Heart left ventricle (tissue), 16 donors: Measurements from ENCODE around the gene NTN4. TPM values are rescaled to one million over a fixed set of nuclear protein-coding genes. Genes with fewer than 3 reads are reported as not detected.

ENCODE experiments used
- ATAC-seq, 4 donors: fragments of 200-7000 bp; cut with Tn5 transposase; one replicate each; pipeline ENCODE4 v1.9.1; 2020 to 2022; ENCODE audit warnings: moderate library complexity in 4 of 4, mild to moderate bottlenecking in 3 of 4, moderate number of reproducible peaks in 1 of 4
- DNase-seq, 5 donors: peaks; one replicate each; pipeline ENCODE4 v3.0.0-alpha.2; 2020
- H3K27ac ChIP-seq, 12 donors: fragments of 200-600 bp; sonication (generic) in 4 of 12; one replicate each; pipeline versions ENCODE4 v1.5.0 to v1.8.0; 2016 to 2022; ENCODE audit warnings: mild to moderate bottlenecking in 2 of 12
- H3K27me3 ChIP-seq, 9 donors: fragments of 200-600 bp; sonication (generic) in 2 of 9; one replicate each; pipeline versions ENCODE4 v1.5.1 to v1.8.0; 2016 to 2022; ENCODE audit warnings: mild to moderate bottlenecking in 3 of 9
- H3K36me3 ChIP-seq, 9 donors: fragments of 200-600 bp; sonication (generic) in 2 of 9; one replicate each; pipeline versions ENCODE4 v1.5.0 to v1.8.0; 2018 to 2022; ENCODE audit warnings: mild to moderate bottlenecking in 2 of 9
- H3K4me1 ChIP-seq, 12 donors: fragments of 200-600 bp; sonication (generic) in 4 of 12; one replicate each; pipeline versions ENCODE4 v1.5.0 to v1.8.0; 2016 to 2022; ENCODE audit warnings: mild to moderate bottlenecking in 3 of 12
- H3K4me3 ChIP-seq, 12 donors: fragments of 200-600 bp; sonication (generic) in 4 of 12; one replicate each; pipeline versions ENCODE4 v1.5.0 to v1.8.0; 2017 to 2022; ENCODE audit warnings: mild to moderate bottlenecking in 9 of 12, moderate library complexity in 4 of 12
- H3K9me3 ChIP-seq, 12 donors: fragments of 200-600 bp; sonication (generic) in 4 of 12; one replicate each; pipeline versions ENCODE4 v1.5.0 to v1.8.0; 2016 to 2022; ENCODE audit warnings: mild to moderate bottlenecking in 1 of 12
- CTCF ChIP-seq, 12 donors: fragments of 200-600 bp; sonication (generic) in 4 of 12; IDR thresholded peaks; one replicate each; pipeline versions ENCODE4 v1.5.0 to v1.8.0; 2018 to 2022; ENCODE audit warnings: antibody characterized with exemption in 12 of 12, mild to moderate bottlenecking in 5 of 12
- POLR2A ChIP-seq, 2 donors: fragments of 450-650 bp; IDR thresholded peaks; one replicate each; pipeline ENCODE4 v1.6.1; 2017; ENCODE audit warnings: antibody characterized with exemption in 2 of 2, mild to moderate bottlenecking in 2 of 2, moderate library complexity in 2 of 2
- WGBS, 4 donors: extraction: QIAGEN DNeasy Blood & Tissue Kit in 2 of 4; methylation state at CpG; one replicate each; pipeline versions ENCODE4 v1.1.5 to v1.1.7; 2013 to 2018; 5-methylcytosine and 5-hydroxymethylcytosine counted together
- intact Hi-C, 10 donors: fragments of 100-400 bp; cut with DNase I; formaldehyde crosslinking; loops; one replicate each; pipeline versions ENCODE4 v1.11.1 to v1.14.2; 2022
- polyA plus RNA-seq, 2 donors: library from polyadenylated mRNA; stranded (reverse); fragments of 200-250 nt; gene quantifications; one replicate each; pipeline ENCODE4 v1.2.3, GENCODE V29; 2013
- total RNA-seq, 9 donors: library from RNA; depleted of rRNA in 2 of 9; stranded (reverse); fragments of >200 nt in 2 of 9; fragmentation: NEBNext Ultra II Directional in 3 of 9; extraction: Animal tissue kit (Norgen Biotek cat#: 25700) in 3 of 9; gene quantifications; one replicate each; pipeline versions ENCODE4 v1.1.0 to v1.2.4, GENCODE V29; 2016 to 2023
- donor health status: ischemic (EF 13 %, LVEDD 7.1; RV severe dilation, severe dysfunction).
- donor health status: healthy with polysubstance abuse.
- donor health status: DM: no; HTN: yes; CAD: no.
- donor health status: DM: no; HTN: no; CAD: no.
- donor health status: ischemic (EF 25% LVEDD 6.9; RV normal size, moderate dysfunction).
- donor health status: ischemic (EF 25% LVEDD 5.7; RV mildly dilated, moderate dysfunction).
- donor health status: healthy.
- donor health status: DM: yes; HTN: yes; CAD: no.
- donor health status: ischemic (EF 35%, LVEDD 5.7; RV mildly dilated, moderate dysfunction).
- donor health status: nonischemic (EF 11% LVEDD 7.7; RV severe dilation, severe dysfunction).
- donor health status: DM: yes; HTN: yes; CAD: no.
- donor health status: PGD.
- donor health status: ischemic (EF 29% LVEDD 5.4; RV normal size, mild dysfunction).
- donor health status: nonischemic (EF 23%, LVEDD 6.1; RV moderate dilation, normal function).

Gene NTN4
- total and polyA plus RNA-seq, 11 donors = 23.9 to 116 (median 68.0) TPM

- ATAC-seq (no peak), DNase-seq (no peak)
- Histone ChIP-seq H3K36me3 (peaks cover 0 to 30% (median 0%) of the 10 kb centered on the region in 9 donors), H3K4me1 (peaks cover 0 to 49% (median 28%) of the 10 kb centered on the region in 12 donors), H3K9me3 (peaks cover 0 to 7% (median 0%) of the 10 kb centered on the region in 12 donors), H3K27me3 (no peaks in the 10 kb centered on the region), H3K4me3 (no peak overlapping the region), H3K27ac (peak overlapping the region in 2 of 12 donors; percentile 1 to 7)
- intact Hi-C loops = loop anchor here in 2 of 10 donors (10.0 kb wide), 1 partner anchor 107 kb away; no protein-coding TSS in a partner anchor
- no peak for TF ChIP-seq POLR2A (IDR thresholded peaks at IDR 0.05)
- no peak for TF ChIP-seq CTCF (IDR thresholded peaks at IDR 0.05)
- whole genome bisulfite sequencing, 4 donors = 78 to 94% (median 90%) methylated on average over 7 of the region's 7 CpGs
Measured at GRCh38 chr12:95731519-95731958, 59.0 kb downstream of the NTN4 start.

GRCh38 chr12:95730457-95730856, 60.1 kb downstream of the NTN4 start:
- H3K27me3 ChIP-seq = no peaks in the 10 kb centered on the region
- H3K36me3 ChIP-seq = peaks cover 0 to 23% (median 0%) of the 10 kb centered on the region in 9 donors
- WGBS, 4 donors = 21 to 52% (median 34%) methylated on average over 1 of the region's 1 CpG
- no peak for TF ChIP-seq CTCF (IDR thresholded peaks at IDR 0.05)
- no peak for TF ChIP-seq POLR2A (IDR thresholded peaks at IDR 0.05)
- peaks cover 0 to 7% (median 0%) of the 10 kb centered on the region in 12 donors for H3K9me3 ChIP-seq
- peaks cover 0 to 38% (median 24%) of the 10 kb centered on the region in 12 donors for H3K4me1 ChIP-seq
- intact Hi-C loops = loop anchor here in 2 of 10 donors (10.0 kb wide), 1 partner anchor 106 kb away; no protein-coding TSS in a partner anchor
- no peak overlapping the region for H3K4me3 ChIP-seq
- no peak for ATAC-seq
- no peak for DNase-seq
- H3K27ac ChIP-seq = peak overlapping the region in 3 of 12 donors; percentile 16 to 40 (median 28)

- H3K27ac ChIP-seq = no peak overlapping the region
- intact Hi-C loops = no loop called here
- peaks cover 0 to 28% (median 12%) of the 10 kb centered on the region in 12 donors for H3K4me1 ChIP-seq
- ATAC-seq = no peak
- TF ChIP-seq POLR2A (IDR thresholded peaks at IDR 0.05) (no peak), CTCF (IDR thresholded peaks at IDR 0.05) (no peak)
- WGBS, 4 donors = 93 to 97% (median 95%) methylated on average over 2 of the region's 2 CpGs
- H3K9me3 ChIP-seq = peaks cover 0 to 7% (median 0%) of the 10 kb centered on the region in 12 donors
- no peak for DNase-seq
- H3K4me3 ChIP-seq = no peak overlapping the region
- peaks cover 0 to 20% (median 0%) of the 10 kb centered on the region in 9 donors for H3K36me3 ChIP-seq
- no peaks in the 10 kb centered on the region for H3K27me3 ChIP-seq
Measured at GRCh38 chr12:95726903-95727302, 63.7 kb downstream of the NTN4 start.

- peak overlapping the region in 1 of 12 donors; percentile 11 for H3K27ac ChIP-seq
- peaks cover 0 to 20% (median 0%) of the 10 kb centered on the region in 9 donors for H3K36me3 ChIP-seq
- H3K9me3 ChIP-seq = peaks cover 0 to 7% (median 0%) of the 10 kb centered on the region in 12 donors
- 70 to 91% (median 82%) methylated on average over 1 of the region's 1 CpG for WGBS, 4 donors
- H3K27me3 ChIP-seq = no peaks in the 10 kb centered on the region
- H3K4me1 ChIP-seq = peaks cover 0 to 19% (median 2%) of the 10 kb centered on the region in 12 donors
- no peak for DNase-seq
- intact Hi-C loops = no loop called here
- H3K4me3 ChIP-seq = no peak overlapping the region
- no peak for ATAC-seq
- TF ChIP-seq POLR2A (IDR thresholded peaks at IDR 0.05) = no peak
- no peak for TF ChIP-seq CTCF (IDR thresholded peaks at IDR 0.05)
Measured at GRCh38 chr12:95724767-95725166, 65.8 kb downstream of the NTN4 start.
